Hepatocyte (in vitro differentiated cells): ENCODE measurements around the gene SORT1.

ENCODE experiments used
- CTCF ChIP-seq: fragments of 200-600 bp; sonication (generic); IDR thresholded peaks from 2 replicates; pipeline ENCODE4 v1.5.1; 2016; ENCODE audit warnings: antibody characterized with exemption, mild to moderate bottlenecking; ENCODE audit not compliant: poor library complexity
- EZH2 ChIP-seq: fragments of 200-600 bp; sonication (generic); IDR thresholded peaks from 2 replicates; pipeline ENCODE4 v1.6.1; 2016; ENCODE audit warnings: antibody characterized with exemption, mild to moderate bottlenecking, borderline replicate concordance
- EZH2phosphoT487 ChIP-seq: fragments of 200-600 bp; sonication (generic); IDR thresholded peaks from one replicate; pipeline ENCODE4 v1.6.1; 2018; ENCODE audit warnings: antibody characterized with exemption, mild to moderate bottlenecking, low read depth, moderate library complexity; ENCODE audit not compliant: unreplicated experiment, severe bottlenecking

GRCh38 chr1:109379907-109380306 is 17.8 kb downstream of the SORT1 start:
- TF ChIP-seq CTCF (no peak), EZH2phosphoT487 (no peak), EZH2 (no peak)
